Cardiac septum (tissue), 1 donor: ENCODE measurements around the gene DMBT1. TPM values are rescaled to one million over a fixed set of nuclear protein-coding genes. Genes with fewer than 3 reads are reported as not detected.

Source experiments
- DNase-seq: peaks from one replicate; pipeline ENCODE4 v3.0.0-alpha.2; 2020; ENCODE audit warnings: low spot score
- intact Hi-C: fragments of 100-400 bp; cut with DNase I; formaldehyde crosslinking; loops from one replicate; pipeline ENCODE4 v1.14.0; 2022
- total RNA-seq: library from RNA; stranded (reverse); fragmentation: NEBNext Ultra II Directional; extraction: Animal tissue kit (Norgen Biotek cat#: 25700); gene quantifications from one replicate; pipeline ENCODE4 v1.2.1, GENCODE V29; 2021
- donor health status: DM: no; HTN: no; CAD: no.

The DMBT1 gene
- total RNA-seq, 1 donor from 2014 or later: 0.08 TPM

DNA sequence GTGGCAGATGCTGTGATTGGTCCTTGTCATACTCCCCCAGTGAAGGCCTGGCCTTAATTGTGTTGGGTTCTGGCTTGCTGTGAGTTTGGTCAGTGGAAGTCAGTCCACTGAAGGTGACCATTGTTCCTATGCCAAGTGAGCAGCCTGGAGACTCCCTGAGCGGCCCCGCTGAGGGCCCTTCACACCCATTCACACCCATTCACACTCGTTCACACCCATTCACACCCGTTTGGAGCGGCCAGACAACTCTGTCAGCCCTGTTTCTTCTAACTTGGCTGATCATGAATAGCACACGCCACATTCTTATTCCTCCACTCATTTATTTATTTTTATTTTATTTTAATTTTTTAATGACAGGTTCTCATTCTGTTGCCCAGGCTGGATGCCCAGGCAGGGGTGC is 77.6 kb downstream of the DMBT1 start:
- DNase-seq: no peak
- intact Hi-C loops: no loop called here

DNA sequence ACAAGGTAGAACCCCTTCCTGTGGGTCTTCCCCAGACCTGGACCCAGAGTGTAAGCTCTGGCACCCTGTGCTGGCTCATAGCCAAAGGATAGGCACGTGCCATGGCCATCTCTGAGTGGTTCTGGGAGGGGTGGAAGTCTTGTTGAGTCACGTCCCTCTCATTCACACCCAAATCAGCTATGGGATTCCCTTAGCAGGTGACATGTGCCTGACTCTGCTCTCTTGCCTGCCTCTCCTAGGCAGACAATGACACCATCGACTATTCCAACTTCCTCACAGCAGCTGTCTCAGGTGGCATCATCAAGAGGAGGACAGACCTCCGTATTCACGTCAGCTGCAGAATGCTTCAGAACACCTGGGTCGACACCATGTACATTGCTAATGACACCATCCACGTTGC is 79.2 kb downstream of the DMBT1 start:
- intact Hi-C loops: no loop called here
- peak; percentile 31 for DNase-seq

GRCh38 chr10:122640921-122641320 is 80.4 kb downstream of the DMBT1 start:
- peak; percentile 47 for DNase-seq
- intact Hi-C loops: no loop called here

DNA sequence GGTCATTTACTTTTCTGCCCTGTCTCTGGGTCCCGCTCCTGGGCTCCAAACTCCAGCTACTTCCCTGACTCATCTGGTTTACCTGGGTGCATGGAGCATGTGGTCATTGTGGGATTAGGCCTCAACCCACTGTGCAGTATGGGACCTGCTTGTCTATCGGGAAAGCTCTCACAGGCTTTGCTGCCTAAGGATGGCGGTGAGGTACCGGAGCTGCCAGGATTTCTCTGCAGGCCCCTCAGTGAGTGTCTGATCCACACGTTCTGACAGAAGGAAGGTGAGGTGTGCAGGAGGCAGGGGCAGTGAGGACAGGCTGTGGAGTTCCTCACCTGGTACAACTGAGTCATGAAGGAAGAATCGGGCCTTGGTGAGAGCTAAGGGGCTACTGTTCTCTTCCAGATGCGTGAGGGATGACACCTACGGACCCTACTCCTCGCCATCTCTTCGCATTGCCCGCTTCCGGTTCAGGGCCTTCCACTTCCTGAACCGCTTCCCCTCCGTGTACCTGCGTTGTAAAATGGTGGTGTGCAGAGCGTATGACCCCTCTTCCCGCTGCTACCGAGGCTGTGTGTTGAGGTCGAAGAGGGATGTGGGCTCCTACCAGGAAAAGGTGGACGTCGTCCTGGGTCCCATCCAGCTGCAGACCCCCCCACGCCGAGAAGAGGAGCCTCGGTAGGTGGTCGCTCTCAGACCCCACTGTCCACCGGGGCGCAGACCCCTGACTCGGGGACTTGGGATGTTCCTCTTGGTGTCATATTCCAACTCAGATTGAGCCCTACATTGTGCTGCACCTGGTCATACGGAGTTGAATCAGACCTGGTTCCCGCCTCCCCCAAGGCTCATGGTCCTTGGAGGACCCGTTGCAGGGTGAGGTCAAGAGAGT is 82.4 kb downstream of the DMBT1 start:
- no peak for DNase-seq
- intact Hi-C loops: no loop called here

DNA sequence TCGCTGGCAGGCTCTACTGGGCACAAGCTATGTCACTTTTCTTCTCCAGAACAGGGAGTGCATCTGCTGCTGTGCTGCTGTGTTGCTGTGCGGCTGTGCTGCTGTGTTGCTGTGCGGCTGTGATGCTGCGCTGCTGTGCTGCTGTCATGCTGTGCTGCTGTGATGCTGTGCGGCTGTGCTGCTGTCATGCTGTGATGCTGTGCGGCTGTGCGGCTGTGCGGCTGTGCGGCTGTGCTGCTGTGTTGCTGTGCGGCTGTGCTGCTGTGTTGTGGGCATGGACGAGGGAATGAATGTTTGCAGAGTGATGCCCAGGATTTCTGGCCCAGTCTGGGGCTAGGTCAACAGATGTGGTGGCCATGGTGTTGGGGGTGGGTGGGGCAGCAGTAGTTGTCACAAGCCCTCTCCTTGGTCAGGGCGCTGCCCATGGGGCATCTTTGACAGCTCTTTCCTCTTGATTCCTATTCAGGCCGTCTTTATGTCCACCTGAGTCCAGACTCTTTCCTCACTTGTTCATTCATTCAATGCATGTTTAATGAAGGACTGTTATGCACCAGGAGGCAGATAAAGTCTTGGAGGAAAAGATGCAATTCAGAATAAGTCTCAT is 83.5 kb downstream of the DMBT1 start:
- no peak for DNase-seq
- intact Hi-C loops: no loop called here

GRCh38 chr10:122646511-122647382 is 86.2 kb downstream of the DMBT1 start:
- peak; percentile 44 for DNase-seq
- intact Hi-C loops: loop anchor here (5.0 kb wide), 1 partner anchor 41 kb away; no protein-coding TSS in a partner anchor

GRCh38 chr10:122647383-122647968 is 86.9 kb downstream of the DMBT1 start:
- intact Hi-C loops: loop anchor here (5.0 kb wide), 1 partner anchor 40 kb away; no protein-coding TSS in a partner anchor
- DNase-seq: no peak

DNA sequence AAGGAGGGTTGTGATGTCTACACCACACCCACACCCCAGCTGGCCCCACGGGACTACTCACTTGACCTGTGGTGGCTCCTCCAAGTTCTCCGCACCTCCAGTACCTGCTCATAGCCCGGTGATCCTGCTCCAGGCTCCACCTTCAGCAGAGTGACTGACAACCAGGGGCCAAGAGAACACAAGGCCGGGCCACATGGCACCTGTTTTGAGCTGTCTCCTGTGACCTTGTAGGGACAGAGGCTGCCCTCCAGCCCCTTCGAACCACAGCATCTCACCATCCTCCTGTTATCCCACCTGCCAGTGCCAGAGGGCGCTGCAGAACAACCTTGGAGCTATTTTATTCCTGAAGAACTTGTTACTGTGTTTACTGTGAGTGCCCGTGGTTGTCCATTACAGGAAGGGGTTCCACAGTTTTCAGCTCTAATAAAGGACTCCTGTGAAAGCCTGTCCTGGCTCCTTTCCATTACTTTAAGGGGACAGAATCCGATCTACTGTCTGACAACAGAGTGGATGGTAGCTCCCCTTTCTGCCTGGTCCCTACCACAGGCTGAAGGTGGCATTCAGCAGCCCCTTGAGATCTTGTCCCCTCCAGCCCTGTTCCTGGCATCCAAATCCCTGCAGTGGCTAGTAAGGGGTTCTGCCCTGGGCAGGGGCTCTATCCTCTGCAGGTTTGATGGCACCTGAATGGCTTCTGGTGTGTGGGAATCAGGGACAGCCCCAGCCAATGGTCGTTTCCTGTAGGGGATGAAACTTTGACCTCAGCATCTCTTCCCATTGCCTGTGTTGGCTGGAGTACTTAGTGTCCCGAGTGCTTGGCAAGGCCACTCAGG is 88.3 kb downstream of the DMBT1 start:
- DNase-seq: peak; percentile 74
- intact Hi-C loops: loop anchor here (1.0 to 5.0 kb wide), 2 partner anchors 38 to 55 kb away; no protein-coding TSS in a partner anchor

GRCh38 chr10:122649903-122650302 is 89.3 kb downstream of the DMBT1 start:
- intact Hi-C loops: loop anchor here (5.0 kb wide), 1 partner anchor 37 kb away; no protein-coding TSS in a partner anchor
- peak; percentile 64 for DNase-seq

GRCh38 chr10:122650331-122650730 is 89.8 kb downstream of the DMBT1 start:
- DNase-seq: peak; percentile 27
- intact Hi-C loops: no loop called here

DNA sequence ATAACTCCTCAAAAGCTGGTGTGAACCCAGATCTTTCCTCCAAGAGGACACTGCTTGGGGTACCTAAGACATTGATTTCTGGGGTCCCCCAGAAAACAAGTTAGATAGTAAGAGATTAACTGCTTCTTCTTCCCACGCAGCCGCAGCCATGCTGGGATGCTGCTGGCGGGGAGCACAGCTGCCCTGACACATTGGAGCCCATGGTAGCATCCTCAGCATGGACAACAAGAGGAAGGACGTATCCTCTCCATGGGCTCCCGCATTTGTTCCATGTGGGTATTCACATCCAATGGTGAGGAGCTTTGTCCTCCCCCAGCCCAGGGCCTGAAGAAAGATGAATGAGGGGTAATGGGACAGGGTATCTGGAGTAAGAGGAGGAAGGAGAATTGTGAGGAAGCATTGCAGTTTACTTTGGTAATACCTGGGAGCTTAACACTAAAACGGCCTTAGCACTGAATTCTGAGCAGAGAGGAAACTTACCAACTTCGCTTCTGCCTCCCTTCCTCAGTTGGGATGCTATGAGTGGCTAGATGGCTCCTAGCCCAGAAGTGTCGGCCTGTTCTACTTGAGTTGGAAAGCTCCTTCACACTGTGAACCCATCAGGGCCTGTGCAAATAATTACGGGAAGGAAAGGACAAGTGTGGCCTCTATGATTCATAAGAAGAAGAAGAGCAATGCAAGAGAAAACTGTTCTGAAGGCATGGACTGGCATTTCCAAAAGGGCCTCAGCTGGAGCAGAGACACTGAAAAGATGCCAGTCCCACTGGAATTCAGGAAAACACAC is 95.2 kb downstream of the DMBT1 start:
- peak; percentile 58 for DNase-seq
- intact Hi-C loops: no loop called here

DNA sequence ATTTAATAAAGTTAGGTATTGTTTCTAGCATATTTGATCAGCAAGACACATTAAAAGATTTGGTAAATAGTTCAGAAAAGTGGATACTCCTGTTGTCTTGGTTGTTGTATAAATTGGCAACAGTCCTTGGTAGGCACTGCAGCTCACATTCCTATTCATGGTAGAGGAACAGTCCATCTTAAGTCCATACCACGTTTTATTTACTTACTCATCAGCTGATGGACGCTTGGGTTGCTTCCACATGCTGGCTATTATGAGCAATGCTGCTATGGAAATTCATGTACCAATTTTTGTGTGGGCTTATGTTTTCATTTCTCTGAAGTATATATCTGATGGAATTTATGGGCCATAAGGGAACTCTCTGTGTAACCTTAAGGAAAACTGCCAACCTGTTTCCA is 95.8 kb downstream of the DMBT1 start:
- DNase-seq: no peak
- intact Hi-C loops: no loop called here

DNA sequence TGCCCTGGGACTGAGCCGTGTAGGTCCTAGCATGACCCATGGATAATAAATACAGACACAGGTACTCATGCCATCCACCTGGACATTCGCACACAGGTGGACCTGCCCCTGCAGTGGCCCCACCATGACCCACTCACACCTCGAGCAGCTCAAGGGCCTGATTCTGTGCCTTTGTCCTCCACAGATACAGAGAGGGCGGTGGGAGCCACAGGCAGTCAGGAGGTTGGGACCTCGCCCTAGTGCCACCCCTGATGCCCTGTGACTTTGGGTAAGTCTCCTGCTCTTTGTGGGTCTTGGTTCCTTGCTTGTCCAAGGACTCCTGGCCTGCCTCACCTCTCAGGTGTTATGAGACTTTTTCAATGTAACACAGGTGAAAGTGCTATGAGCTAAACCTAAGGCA is 96.2 kb downstream of the DMBT1 start:
- intact Hi-C loops: no loop called here
- DNase-seq: no peak

GRCh38 chr10:122657255-122657654 is 96.7 kb downstream of the DMBT1 start:
- intact Hi-C loops: no loop called here
- no peak for DNase-seq

DNA sequence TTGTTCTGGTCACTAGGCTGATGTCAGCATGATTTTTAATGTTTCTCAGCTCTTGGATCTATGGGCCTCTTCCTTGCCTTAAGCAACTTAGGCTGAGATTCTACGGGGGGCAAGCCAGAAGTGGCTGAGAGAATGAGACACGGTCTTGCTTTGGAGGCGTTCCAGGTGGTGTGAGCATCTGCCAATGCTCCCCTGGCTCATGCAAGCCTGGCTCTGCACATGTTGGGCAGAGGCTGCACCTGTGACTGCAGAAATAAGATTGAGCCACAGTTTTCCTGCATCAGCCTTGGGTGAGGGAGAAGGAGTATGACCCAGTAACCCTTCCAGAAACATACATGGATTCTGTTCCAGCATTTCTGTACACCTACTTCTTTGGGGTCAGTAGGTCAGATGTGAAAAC is 97.2 kb downstream of the DMBT1 start:
- DNase-seq: no peak
- intact Hi-C loops: no loop called here

DNA sequence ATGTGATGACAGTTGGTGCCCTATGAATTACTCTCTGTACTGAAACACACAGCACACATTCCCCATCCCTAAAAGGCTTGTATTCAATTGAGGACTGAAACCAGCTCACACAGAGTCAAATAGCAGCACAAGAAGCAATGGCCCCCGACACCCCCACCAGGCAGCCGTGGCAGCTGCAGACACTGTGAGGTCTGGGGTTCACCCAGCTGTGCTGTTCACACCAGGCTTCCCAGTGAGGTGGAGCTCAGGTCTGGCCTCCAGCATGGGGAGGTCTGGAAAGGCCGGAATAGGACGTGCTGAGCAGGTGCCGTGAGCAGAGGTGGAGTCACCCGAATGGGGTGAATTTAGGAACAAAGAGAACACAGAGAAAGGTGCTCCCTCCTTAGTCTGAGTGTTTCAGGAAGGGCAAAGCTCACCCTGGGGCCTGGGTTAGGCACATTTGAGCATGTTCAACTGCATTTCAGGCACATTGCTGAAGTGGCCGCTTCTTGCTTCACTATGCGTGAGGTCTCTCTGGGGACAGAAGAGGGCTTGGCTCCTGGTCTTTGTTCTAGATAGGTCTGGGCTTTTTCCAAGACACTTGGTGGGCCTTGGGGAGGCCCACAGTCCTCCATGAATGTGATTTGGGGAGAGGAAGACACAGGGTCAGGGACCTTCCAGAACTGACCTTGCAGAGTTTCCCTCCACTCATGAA is 97.9 kb downstream of the DMBT1 start:
- no peak for DNase-seq
- intact Hi-C loops: no loop called here

DNA sequence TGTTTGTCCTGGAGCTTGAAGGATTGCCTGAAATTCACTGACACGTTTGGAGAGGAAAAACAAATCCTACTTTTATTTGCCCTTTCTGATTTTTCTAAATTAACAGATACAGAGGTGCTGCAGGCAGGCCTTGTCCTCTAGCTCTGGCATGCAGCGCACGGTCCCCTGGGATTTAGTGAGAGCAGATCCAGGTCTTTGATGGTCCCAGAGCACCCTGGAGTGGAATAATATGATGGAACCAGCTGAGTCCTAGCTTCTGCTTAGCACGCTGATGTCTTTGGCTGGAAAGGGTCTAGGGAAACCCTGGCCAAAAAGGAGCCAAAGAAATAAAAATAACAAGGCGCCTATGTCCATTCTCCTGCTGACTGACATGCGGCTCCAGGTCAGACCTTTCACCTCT is 98.6 kb downstream of the DMBT1 start:
- no peak for DNase-seq
- intact Hi-C loops: no loop called here
